Activated T-cell treated with anti-CD3 and anti-CD28 coated beads for 1 hour (primary cell): ENCODE data around the gene HCRTR1.
A peak's percentile ranks its signal among the peaks of the same experiment; 100 is the strongest.
"Not testable (repeated sequence)": the region's sequence is repeated elsewhere in the genome, so short reads cannot be mapped to it uniquely, and the experiment has no call there.

Source experiments
- DNase-seq: peaks from one replicate; pipeline ENCODE4 v3.0.0-alpha.2; 2020; ENCODE audit warnings: low read depth

Gene HCRTR1

DNA sequence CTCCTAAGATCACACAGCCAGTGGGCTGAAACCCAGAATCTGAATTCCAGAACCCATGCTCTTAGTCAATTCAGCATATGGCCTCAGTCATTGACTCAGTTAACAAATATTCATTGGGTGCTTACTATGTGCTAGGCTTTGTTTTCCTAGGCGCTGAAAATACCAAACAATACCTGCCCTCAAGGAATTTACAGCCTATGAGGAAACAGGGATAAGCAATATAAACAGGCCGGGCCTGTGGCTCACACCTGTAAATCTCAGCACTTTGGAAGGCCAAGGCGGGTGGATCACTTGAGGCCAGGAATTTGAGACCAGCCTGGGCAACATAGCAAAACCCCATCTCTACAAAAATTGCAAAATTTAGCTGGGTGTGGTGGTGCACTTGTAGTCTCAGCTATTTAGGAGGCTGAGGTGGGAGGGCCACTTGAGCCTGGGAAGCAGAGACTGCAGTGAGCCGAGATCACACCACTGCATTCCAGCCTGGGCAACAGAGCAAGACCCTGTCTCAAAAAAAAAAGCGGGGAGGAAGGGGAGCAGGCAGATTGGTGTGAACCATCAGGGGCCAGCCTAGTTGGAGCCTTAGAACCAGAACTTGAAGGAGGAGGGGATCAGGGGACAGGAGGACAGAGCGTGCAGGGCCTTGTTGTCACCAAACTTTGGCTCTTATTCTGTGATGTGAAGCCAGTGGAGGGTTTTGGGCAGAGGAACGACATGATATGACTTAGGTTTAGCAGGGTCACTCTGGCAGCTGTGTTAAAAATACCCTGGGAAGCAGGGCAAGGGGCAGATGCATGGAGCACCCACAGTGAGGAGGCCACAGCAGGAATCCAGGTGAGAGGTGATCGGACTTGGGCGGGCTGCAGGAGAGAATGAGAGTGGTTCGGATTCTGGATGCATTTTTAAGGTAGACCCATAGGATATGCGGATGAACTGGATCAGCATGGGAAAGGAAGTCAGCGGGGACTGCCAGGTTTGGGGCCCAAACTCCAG is 35.4 kb upstream of the HCRTR1 start:
- DNase-seq: no peak

DNA sequence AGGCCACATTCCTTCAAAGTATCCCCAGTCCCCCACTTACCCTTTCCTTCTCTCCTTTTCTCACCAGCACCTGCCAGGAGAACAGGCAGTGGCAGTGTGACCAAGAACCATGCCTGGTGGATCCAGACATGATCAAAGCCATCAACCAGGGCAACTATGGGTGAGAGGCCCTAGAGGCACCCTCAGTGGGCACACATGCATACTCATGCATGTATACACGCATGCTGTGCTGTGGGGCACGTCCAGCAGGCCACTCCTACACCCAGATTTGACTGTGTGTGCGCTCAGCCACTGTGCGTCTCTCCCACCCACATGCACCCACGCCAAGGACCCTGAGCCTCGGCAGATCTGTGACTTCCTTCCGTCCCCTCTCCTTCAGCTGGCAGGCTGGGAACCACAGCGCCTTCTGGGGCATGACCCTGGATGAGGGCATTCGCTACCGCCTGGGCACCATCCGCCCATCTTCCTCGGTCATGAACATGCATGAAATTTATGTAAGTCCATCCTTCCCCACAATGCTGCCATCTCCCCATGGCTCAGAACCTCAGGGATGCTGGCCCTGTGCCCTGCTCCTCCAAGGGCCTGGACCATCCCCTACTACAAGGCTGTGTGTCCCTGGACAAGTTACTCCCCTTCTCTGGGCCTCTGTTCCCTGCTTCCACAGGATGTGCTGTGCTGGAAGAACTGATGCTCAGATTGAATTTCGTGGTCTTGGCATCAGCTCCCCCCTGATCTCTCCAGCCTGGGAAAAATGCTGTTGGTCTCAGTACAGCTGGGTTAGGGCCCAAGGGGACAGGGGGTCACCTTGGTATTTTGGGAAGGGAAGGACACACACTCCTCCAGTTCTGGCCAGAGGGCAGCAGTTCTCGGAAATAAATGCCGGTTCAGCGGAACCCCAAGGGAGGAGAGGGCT is 34.2 kb upstream of the HCRTR1 start:
- no peak for DNase-seq

DNA sequence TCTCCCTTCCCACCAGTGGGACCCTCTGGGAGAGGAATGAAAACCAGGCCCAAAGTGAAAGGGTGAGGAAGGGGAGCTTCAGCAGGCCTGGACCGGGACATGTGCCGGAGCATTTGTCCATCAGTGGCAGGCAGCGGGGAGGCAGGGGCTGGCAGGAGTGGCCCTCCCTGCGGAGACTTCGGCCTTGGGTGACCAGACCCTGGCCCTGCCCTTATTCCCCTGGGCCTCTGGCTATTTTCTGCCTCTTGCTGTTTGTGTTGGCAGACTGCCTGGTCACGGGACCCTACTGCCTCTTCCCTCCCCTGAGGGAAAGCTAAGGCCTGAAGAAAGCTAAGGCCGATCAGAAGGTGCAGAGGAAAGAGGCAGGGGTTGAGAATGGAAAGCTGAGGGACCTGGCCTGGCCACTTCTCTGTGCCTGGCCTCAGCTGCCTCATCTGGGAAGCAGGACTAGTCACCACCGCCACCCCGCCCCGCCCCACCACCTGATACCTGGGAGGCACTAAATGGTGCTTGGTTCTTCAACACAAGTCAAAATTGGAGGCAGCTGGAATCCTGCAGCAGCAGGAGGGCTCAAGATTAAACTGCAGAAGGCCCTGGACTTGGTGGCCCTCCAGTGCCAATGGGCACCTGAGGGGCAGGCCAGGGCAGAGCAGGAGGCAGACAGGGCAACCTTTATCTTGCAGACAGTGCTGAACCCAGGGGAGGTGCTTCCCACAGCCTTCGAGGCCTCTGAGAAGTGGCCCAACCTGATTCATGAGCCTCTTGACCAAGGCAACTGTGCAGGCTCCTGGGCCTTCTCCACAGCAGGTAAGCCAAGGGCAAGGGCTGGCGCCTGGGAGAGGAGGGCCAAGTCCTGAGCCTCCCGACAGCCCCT is 33.3 kb upstream of the HCRTR1 start:
- no peak for DNase-seq

- no peak for DNase-seq
These were observed 32.4 kb upstream of the HCRTR1 start for GRCh38 chr1:31584869-31585735.

GRCh38 chr1:31585736-31586365 is 31.6 kb upstream of the HCRTR1 start:
- no peak for DNase-seq

DNA sequence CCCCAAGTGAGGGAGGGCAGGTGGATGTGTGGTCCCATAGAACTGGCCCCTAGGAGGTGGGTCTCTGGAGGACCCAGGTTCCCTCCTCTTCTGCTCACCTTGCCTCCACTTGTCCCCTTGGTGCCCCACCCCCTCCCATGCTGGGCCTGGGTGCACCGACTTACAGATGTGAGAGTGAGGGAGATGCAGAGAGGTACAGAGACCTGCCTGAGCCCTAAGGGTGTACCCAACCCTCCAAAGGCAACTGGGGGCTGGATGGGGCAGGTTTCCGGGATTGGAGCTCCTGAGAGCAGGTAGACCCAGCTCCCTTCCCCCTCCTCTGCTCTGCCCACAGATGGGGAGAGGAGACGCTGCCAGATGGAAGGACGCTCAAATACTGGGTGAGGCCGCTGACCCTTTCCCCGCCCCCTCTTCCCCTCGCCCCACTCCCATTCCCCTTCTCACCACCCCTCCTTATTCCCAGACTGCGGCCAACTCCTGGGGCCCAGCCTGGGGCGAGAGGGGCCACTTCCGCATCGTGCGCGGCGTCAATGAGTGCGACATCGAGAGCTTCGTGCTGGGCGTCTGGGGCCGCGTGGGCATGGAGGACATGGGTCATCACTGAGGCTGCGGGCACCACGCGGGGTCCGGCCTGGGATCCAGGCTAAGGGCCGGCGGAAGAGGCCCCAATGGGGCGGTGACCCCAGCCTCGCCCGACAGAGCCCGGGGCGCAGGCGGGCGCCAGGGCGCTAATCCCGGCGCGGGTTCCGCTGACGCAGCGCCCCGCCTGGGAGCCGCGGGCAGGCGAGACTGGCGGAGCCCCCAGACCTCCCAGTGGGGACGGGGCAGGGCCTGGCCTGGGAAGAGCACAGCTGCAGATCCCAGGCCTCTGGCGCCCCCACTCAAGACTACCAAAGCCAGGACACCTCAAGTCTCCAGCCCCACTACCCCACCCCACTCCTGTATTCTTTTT is 30.8 kb upstream of the HCRTR1 start:
- DNase-seq: no peak

DNA sequence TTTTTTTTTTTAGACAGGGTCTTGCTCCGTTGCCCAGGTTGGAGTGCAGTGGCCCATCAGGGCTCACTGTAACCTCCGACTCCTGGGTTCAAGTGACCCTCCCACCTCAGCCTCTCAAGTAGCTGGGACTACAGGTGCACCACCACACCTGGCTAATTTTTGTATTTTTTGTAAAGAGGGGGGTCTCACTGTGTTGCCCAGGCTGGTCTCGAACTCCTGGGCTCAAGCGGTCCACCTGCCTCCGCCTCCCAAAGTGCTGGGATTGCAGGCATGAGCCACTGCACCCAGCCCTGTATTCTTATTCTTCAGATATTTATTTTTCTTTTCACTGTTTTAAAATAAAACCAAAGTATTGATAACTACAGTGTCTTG is 30.2 kb upstream of the HCRTR1 start:
- not testable (repeated sequence) for DNase-seq

- DNase-seq: no peak
These were observed 29.6 kb upstream of the HCRTR1 start for GRCh38 chr1:31587720-31588423.

DNA sequence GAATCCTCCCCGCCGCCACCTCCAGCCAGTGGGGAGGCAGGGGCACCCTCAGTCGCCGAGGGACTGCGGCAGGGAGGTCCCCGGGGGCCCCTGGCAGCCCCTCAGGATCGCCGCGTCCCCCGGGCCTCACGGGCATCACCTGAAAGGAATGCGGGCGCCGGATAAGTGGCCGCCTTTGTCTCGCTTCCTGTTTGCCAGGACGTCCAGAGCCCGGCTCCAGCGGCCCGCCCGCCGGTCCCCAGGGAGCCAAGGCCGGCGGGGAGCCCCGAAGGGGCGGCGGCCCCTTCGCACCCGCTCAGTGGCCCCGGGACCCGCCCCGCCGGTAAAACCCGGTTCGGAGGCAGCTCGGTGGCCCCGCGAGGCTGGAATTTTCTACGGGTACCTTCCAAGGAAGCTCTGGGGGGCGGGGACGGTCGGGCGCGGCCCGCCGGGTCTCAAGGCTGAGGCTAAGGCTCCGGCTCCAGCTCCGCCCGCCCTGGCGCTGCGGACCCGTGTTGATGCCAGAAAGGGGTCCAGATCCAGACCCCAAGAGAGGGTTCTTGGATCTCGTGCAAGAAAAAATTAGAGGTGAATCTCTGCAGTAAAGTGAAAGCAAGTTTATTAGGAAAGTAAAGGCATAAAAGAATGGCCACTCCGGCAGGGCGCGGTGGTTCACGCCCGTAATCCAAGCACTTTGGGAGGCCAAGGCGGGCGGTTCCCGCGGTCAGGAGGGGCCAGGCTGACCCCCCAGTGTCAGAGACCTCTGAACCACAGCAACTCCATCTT is 28.6 kb upstream of the HCRTR1 start:
- DNase-seq: no peak

GRCh38 chr1:31591425-31592093 is 25.9 kb upstream of the HCRTR1 start:
- DNase-seq: no peak

DNA sequence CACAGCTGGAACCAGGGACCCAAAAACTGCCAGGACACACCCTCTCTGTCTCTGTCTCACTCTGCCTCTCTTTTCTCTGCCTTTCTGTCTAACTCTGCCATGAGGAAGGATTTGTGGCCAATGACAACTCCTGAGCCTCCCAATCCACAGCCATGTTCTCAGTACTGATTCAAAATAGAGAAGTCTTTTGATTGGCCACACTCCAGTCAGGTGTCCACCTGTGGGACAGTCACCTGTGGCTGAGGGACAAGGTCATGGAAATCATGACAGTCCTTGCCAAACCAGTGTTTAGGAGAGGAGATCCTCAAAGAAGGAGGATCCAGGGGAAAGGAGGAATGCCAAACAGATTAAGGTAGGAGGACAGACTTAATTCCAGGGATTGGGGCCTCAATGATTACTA is 25.4 kb upstream of the HCRTR1 start:
- no peak for DNase-seq

DNA sequence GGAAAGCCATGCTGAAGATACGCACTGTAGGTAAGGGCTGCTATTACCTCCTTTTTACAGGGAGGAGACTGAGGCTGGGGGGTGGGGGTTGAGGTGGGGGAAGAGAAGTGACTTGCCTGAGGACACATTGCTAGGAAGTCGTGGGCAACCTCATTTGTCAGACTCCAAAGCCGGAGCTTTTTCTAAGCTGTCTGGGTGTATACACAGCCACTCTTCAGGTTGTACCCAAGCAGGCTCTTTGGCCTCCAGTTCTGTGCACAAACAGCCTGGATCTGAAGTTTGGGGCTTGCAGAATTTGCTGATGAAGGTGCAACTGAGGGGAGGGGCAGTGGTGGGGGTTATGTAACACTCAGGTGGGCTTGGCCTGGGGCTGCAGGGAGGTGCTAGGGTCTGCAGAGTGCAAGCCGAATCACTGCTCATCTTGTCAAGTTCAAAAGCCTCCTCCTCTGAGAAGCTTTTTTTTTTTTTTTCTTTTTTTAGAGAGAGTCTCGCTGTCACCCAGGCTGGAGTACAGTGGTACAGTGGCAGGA is 24.3 kb upstream of the HCRTR1 start:
- DNase-seq: no peak

DNA sequence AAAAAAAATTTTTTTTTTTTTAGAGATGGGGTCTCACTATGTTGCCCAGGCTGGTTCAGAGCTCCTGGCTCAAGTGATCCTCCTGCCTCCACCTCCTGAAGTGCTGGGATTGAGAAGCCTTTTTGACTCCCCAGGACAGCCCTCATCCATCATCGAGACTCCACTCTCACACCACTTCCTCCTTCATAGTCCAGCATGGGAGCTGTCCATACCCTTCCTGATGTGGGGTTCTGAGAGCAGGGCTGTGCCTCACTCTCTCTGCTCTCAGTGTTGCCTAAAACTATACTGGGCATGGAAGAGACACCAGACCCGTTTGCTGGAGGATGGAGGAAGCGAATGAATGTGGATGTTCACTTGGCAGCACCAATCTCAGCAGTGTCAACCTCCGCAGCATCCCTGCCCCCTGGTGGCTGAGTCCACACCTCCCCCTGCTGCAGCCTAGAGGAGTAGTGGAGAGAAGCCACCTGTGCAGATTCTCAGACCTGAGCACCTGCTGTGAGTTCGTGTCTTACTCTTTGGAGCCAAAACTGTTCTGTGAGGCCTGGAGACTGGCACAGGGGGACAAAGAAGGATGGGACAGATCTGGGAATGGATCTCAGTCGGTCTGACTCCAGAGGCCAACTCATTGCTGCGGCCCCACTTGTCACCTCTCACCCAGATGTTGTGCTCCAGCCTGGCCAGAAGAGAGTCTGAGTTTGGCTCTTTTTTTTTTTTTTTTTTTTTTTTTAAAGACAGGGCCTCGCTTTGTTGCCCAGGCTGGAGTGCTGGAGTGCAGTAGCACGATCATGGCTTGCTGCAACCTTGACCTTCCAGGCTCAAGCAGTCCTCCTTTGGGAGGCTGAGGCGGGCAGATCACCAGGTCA is 23.5 kb upstream of the HCRTR1 start:
- peak; percentile 57 for DNase-seq

GRCh38 chr1:31595836-31596736 is 21.4 kb upstream of the HCRTR1 start:
- no peak for DNase-seq

- DNase-seq: no peak
These were observed 20.8 kb upstream of the HCRTR1 start for GRCh38 chr1:31596737-31597097.
